H4 (cell line): ENCODE data around the gene RCN2. TPM values are rescaled to one million over a fixed set of nuclear protein-coding genes. Genes with fewer than 3 reads are reported as not detected.
A peak's percentile ranks its signal among the peaks of the same experiment; 100 is the strongest.
"Not testable (repeated sequence)": the region's sequence is repeated elsewhere in the genome, so short reads cannot be mapped to it uniquely, and the experiment has no call there.

Experiments used
- DNase-seq: peaks from one replicate; pipeline ENCODE4 v3.0.0-alpha.2; 2015; ENCODE audit warnings: low spot score
- total RNA-seq: library from RNA; depleted of rRNA; stranded (reverse); fragments of >200 nt; shearing (Covaris generic); gene quantifications from 2 replicates; pipeline ENCODE4 v1.2.3, GENCODE V29; 2014

The RCN2 gene
- total RNA-seq, 1 experiment from 2014 or later, result 168 TPM

- no peak for DNase-seq
Observed at GRCh38 chr15:76932135-76932966, 802 bp downstream of the RCN2 start.

- no peak for DNase-seq
Observed at GRCh38 chr15:76935620-76936019, 4.1 kb downstream of the RCN2 start.

GRCh38 chr15:76936671-76937070 is 5.1 kb downstream of the RCN2 start:
- no peak for DNase-seq

- DNase-seq, result no peak
Observed at GRCh38 chr15:76938752-76939151, 7.2 kb downstream of the RCN2 start.

- DNase-seq, result no peak
Observed at GRCh38 chr15:76939715-76940114, 8.2 kb downstream of the RCN2 start.

GRCh38 chr15:76941636-76942035 is 10.1 kb downstream of the RCN2 start:
- no peak for DNase-seq

GRCh38 chr15:76942331-76942730 is 10.8 kb downstream of the RCN2 start:
- DNase-seq, result no peak

- DNase-seq, result no peak
Observed at GRCh38 chr15:76945494-76946093, 14.0 kb downstream of the RCN2 start.

- DNase-seq, result no peak
Observed at GRCh38 chr15:76947454-76947853, 15.9 kb downstream of the RCN2 start.

- DNase-seq, result no peak
Observed at GRCh38 chr15:76951220-76951619, 19.7 kb downstream of the RCN2 start.

GRCh38 chr15:76953913-76954312 is 22.4 kb downstream of the RCN2 start:
- no peak for DNase-seq

- peak; percentile 44 for DNase-seq
Observed at GRCh38 chr15:76954744-76955143, 23.2 kb downstream of the RCN2 start.

- DNase-seq, result no peak
Observed at GRCh38 chr15:76961268-76962011, 29.9 kb downstream of the RCN2 start.

- no peak for DNase-seq
Observed at GRCh38 chr15:76962337-76963013, 30.9 kb downstream of the RCN2 start.

GRCh38 chr15:76963596-76963995 is 32.0 kb downstream of the RCN2 start:
- DNase-seq, result peak; percentile 25

GRCh38 chr15:76964157-76964556 is 32.6 kb downstream of the RCN2 start:
- DNase-seq, result peak; percentile 39

- DNase-seq, result not testable (repeated sequence)
Observed at GRCh38 chr15:76966051-76966450, 34.5 kb downstream of the RCN2 start.

- no peak for DNase-seq
Observed at GRCh38 chr15:76967067-76967466, 35.5 kb downstream of the RCN2 start.

GRCh38 chr15:76968306-76968705 is 36.8 kb downstream of the RCN2 start:
- no peak for DNase-seq

- DNase-seq, result no peak
Observed at GRCh38 chr15:76972389-76973361, 41.1 kb downstream of the RCN2 start.

GRCh38 chr15:76973362-76973743 is 41.8 kb downstream of the RCN2 start:
- no peak for DNase-seq
